22Rv1 (cell line): Measurements from ENCODE around the gene TRAPPC2.

Source experiments
- H3K27ac ChIP-seq: fragments of 450-650 bp; 2 replicates; pipeline ENCODE4 v1.5.1; 2017
- ZFX ChIP-seq: fragments of 450-650 bp; IDR thresholded peaks from 2 replicates; pipeline ENCODE4 v1.6.1; 2017; ENCODE audit warnings: antibody characterized with exemption, borderline replicate concordance
- TF ChIP-seq, protein P1 (sequence below): fragments of 450-650 bp; IDR thresholded peaks from 2 replicates; pipeline ENCODE4 v1.5.1; 2017; ENCODE audit warnings: mild to moderate bottlenecking

The TRAPPC2 gene

DNA sequence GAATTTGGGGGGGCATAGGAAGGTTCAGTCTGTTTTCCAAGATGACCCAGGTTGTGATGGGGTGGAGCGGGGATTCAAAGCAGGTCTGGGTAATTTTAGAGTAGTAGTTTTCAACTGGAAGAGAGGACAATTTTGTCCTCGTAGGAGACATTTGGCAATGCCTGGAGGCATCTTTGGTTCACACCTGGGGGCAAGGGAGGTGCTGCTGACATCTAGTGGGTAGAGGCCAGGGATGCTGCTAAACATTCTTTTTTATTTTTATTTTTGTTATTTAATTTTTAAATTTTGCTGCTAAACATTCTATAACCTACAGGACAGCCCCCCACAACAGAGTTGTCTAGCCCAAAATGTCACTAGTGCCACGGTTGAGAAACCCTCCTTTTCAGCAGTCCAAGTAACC is 43.6 kb downstream of the TRAPPC2 start:
- no peak overlapping the region for H3K27ac ChIP-seq
- TF ChIP-seq, protein P1, sequence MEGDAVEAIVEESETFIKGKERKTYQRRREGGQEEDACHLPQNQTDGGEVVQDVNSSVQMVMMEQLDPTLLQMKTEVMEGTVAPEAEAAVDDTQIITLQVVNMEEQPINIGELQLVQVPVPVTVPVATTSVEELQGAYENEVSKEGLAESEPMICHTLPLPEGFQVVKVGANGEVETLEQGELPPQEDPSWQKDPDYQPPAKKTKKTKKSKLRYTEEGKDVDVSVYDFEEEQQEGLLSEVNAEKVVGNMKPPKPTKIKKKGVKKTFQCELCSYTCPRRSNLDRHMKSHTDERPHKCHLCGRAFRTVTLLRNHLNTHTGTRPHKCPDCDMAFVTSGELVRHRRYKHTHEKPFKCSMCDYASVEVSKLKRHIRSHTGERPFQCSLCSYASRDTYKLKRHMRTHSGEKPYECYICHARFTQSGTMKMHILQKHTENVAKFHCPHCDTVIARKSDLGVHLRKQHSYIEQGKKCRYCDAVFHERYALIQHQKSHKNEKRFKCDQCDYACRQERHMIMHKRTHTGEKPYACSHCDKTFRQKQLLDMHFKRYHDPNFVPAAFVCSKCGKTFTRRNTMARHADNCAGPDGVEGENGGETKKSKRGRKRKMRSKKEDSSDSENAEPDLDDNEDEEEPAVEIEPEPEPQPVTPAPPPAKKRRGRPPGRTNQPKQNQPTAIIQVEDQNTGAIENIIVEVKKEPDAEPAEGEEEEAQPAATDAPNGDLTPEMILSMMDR, result no peak
- no peak for TF ChIP-seq ZFX

DNA sequence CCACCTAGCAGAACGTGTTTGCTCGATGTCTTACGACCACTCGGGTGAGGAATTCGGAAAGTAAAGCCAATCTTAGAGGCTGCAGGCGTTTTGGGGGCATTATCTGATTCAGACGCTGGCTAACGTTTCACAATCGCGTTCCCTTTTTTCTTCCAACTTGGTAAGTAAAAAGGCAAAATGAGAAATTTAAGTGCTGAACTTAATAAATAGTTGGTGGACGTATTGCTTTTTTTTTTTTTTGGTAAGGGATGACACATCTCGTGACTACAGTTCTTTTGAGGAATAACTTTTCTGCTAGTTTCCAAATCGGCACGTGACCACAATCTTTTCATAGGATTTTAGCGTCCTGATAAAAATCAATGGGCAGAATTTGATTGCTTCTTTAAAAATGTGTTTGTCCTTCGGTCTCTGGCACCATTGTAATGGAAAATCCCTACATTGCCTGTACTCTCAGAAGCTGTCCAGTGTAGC is 44.6 kb downstream of the TRAPPC2 start:
- peak overlapping the region; percentile 57 for H3K27ac ChIP-seq
- TF ChIP-seq, protein P1, result no peak
- no peak for TF ChIP-seq ZFX

DNA sequence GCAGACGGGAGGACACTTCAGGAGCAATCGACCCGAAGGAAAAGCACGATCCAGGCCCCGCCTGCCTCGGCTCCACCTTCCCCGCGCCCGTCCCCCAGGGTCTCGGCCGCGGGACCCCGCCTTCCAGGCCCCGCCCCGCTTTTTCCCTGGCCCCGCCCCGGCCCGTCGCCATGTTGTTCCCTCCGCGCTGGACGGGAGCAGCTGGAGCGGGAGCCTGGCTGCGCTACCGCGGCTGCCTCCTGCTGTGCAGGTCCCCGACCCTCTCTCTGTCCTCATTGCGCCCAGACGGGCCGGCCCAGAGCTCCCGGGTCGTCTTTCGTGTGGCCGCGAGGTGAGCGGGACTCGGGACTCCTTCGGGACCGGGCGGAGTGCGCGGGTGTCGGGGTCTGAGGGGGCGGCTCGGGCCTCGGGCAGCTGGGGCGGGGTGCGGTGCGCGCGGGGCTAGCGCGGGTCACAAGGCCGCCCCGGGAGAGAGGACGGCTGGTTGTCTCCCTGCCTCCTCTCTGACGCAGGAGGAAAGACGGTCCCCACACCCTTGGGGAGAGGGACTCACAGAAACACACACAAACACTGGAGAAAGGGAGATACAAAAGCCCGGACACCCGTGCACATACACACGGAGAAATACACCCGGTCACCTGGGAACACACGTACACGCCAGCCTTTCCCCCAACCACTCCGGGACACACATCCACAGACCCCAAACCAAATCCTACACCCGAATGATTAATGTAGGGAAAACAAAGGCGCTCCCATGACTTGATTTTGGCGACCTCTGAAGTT is 45.3 kb downstream of the TRAPPC2 start, which contains the start of gene RAB9A:
RAB9A (plus strand) TSS at position 171 of the 783 bp plus-strand sequence. CDS start 19,619 bp downstream, outside the sequence.
- peak within 1 kb of the TSS; percentile 57 for H3K27ac ChIP-seq
- TF ChIP-seq, protein P1, result no peak

DNA sequence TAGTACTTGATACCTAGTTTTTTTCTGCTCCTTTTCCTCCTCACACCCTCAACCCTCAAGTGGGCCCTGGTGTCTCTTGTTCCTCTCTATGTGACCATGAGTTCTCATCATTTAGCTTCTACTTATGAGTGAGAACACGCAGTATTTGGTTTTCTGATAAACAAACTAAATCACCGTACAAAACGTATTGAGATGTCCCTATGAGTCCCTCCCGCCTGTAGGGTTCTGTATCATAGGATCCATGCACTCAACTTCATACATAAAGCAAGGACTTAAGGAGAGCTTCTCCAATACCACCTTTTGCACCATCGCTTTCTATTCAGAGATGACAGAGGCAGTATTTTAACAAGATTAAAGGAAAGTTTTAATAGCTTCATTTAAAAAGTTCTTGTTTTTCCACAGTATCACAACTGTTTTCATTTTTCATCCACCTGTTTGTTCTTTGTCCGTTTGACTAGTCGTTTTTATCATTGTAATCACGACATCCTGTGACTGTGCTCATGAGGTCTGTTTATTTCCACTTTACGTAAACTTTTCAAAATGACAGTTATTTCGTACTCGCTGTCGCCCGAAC is 45.9 kb downstream of the TRAPPC2 start:
- H3K27ac ChIP-seq, result peak overlapping the region; percentile 57; the same call in 1 of the 2 replicates
- TF ChIP-seq, protein P1, result no peak
- no peak for TF ChIP-seq ZFX

DNA sequence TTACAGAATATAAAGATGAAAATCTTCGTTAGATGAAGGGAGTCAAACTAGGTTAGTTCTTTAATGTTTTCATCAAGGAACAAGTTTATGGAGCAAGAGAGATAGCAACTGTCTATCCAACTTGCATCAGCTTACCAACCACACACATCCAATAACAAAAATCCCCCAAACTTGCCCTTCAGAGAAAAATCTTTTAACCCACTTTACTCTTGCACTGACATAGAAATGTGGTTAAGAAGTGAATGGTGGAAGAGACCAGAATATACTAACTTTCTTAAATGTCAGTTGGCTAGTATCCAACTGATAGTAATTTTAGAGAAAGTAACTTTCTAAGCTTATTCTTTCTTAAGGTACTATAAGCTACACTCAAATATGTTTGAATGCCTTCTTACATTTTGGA is 47.2 kb downstream of the TRAPPC2 start:
- no peak overlapping the region for H3K27ac ChIP-seq

DNA sequence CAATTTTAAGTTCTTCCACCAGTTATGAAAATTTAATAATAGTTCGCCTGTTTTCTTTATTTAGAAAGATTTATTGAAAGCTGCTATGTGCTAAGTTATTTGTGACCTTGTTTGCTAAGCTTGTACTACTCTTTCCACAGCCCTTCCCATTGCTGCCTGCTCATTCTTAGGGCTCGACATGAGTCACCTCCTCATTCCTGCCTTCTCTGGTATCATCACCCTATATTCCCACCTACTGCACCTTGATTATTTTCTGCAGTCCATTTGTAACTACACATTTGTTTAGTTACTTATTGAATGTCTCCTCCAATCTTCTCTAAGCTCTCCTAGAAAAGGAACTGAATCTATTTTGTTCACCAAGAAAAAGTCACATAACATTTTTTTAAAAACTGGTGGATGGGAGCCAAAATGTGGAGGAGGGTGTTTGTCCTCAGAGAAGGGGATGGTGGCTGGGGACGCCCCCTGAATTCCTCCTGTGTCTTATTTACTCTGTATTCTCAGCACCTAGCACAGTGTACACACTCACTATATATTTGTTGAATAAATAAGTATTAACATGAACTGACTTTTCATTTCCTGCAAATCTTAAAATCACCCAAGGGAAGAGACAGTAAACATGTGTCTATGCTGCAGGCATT is 49.2 kb downstream of the TRAPPC2 start:
- H3K27ac ChIP-seq, result no peak overlapping the region
- no peak for TF ChIP-seq ZFX
- TF ChIP-seq, protein P1, result no peak

More for the DNA sequence above, 47.2 kb downstream of the TRAPPC2 start:
- TF ChIP-seq, protein P1, result no peak
- no peak for TF ChIP-seq ZFX
